ENCODE measurements around the gene NPBWR2. TPM values are rescaled to one million over a fixed set of nuclear protein-coding genes. Genes with fewer than 3 reads are reported as not detected.

The NPBWR2 gene
- total and polyA plus RNA-seq, 9 of the 15 experiments (the other 6 are each of a cell fraction or from before 2014, with no cell fraction given), result not detected

- POLR2A ChIA-PET, result no interaction called here
- intact Hi-C loops (cut with micrococcal nuclease) (loop anchor here (2.0 kb wide), 1 partner anchor 17 kb away; no protein-coding TSS in a partner anchor), in situ Hi-C loops (cut with MboI) (no loop called here)
- no peaks in the 10 kb centered on the region for H4K20me1 ChIP-seq (replicated peaks; ENCODE audit: control insufficient read depth, insufficient read depth, low read length)
- H3K4me3 ChIP-seq, result no peak overlapping the region
- H3K9me3 ChIP-seq (replicated peaks; ENCODE audit: control insufficient read depth, insufficient read depth, low read depth, low read length), result no peaks in the 10 kb centered on the region
- H3K79me2 ChIP-seq (ENCODE audit: control insufficient read depth, insufficient read depth, low read length), result no peaks in the 10 kb centered on the region
- 52% methylated on average over 15 of the region's 22 CpGs for WGBS (ENCODE audit: insufficient coverage, low coverage, missing lambda C conversion rate)
- H3K9me1 ChIP-seq (ENCODE audit: control insufficient read depth, insufficient read depth, low read length), result no peaks in the 10 kb centered on the region
- H3K36me3 ChIP-seq (ENCODE audit: control insufficient read depth, insufficient read depth, low read length), result no peaks in the 10 kb centered on the region
- peak overlapping the region; percentile 37; the same call in 1 of the 3 replicates for H3K27ac ChIP-seq (ENCODE audit: extremely low read depth, low read depth, low read length)
- no peak overlapping the region for H3K4me2 ChIP-seq (ENCODE audit: insufficient read depth, low read length)
- CTCF ChIA-PET (ENCODE audit: low intra/inter-chr PET ratio), result no interaction called here
- H2AFZ ChIP-seq (ENCODE audit: low read depth, low read length), result 0 out of 2 replicates have a peak overlapping the region, but pooled peaks have one; percentile 19
- H3K4me1 ChIP-seq (replicated peaks in 1 of 2; ENCODE audit: control insufficient read depth in 2 of 2, insufficient read depth in 2 of 2, low read length in 2 of 2), result peaks cover 16 to 71% of the 10 kb centered on the region in 2 experiments
- DNase-seq (ENCODE audit: extremely low read depth in 1 of 4, low spot score in 3 of 4) (peak in 2 of 4 experiments; percentile 57), ATAC-seq (peak; percentile 9; the same call in 1 of the 3 replicates), FAIRE-seq (no peak)
- H3K27me3 ChIP-seq (ENCODE audit: control insufficient read depth in 2 of 2, insufficient read depth in 2 of 2, low read length in 2 of 2), result no peaks in the 10 kb centered on the region
- no TSS peak for BruUV-seq (replicated peaks)
- H3K9ac ChIP-seq (ENCODE audit: insufficient read depth in 1 of 2, low read depth in 2 of 2, low read length in 2 of 2), result peak overlapping the region in 1 of 2 experiments; percentile 77; a peak in 3 of 4 replicates
- TF ChIP-seq GTF2B (IDR thresholded peaks at IDR 0.05; ENCODE audit: extremely low read depth, insufficient read length) (no peak), EWSR1 (IDR thresholded peaks at IDR 0.05; ENCODE audit: borderline replicate concordance, low read depth, partially characterized antibody) (no peak), ZBTB33 (CRISPR knock-in tag; IDR thresholded peaks at IDR 0.05) (peak; percentile 91; the same call in 1 of the 2 replicates), ZFX (CRISPR knock-in tag; IDR thresholded peaks at IDR 0.05) (0 out of 2 replicates have a peak, but pooled peaks have one; percentile 13), POLR2B (IDR thresholded peaks at IDR 0.05; ENCODE audit: low read depth, partially characterized antibody) (no peak), PTBP1 (IDR thresholded peaks at IDR 0.05; ENCODE audit: low read depth, low read length) (0 out of 2 replicates have a peak, but pooled peaks have one; percentile 58), EHMT2 (IDR thresholded peaks at IDR 0.05) (no peak), TSHZ1 (CRISPR knock-in tag; IDR thresholded peaks at IDR 0.05) (no peak), TBL1XR1 (IDR thresholded peaks at IDR 0.05; ENCODE audit: low read length in 2 of 2) (no peak), HLTF (IDR thresholded peaks at IDR 0.05) (no peak), SP1 (CRISPR knock-in tag; IDR thresholded peaks at IDR 0.05) (no peak), RCOR1 (IDR thresholded peaks at IDR 0.05; ENCODE audit: borderline replicate concordance in 1 of 2, low read depth in 2 of 2, low read length in 2 of 2) (peak in 1 of 2 experiments; percentile 76; a peak in 2 of 4 replicates), SNIP1 (IDR thresholded peaks at IDR 0.05; ENCODE audit: low read depth) (no peak), NRF1 (conservative IDR thresholded peaks at IDR 0.05 in 1 of 2, IDR thresholded peaks at IDR 0.05 in 1 of 2) (no peak), USF1 (CRISPR knock-in tag; IDR thresholded peaks at IDR 0.05) (no peak)
These were observed 51.3 kb downstream of the NPBWR2 start for GRCh38 chr20:64055893-64056638.
